K562 (cell line): ENCODE measurements around the gene SHISA5. TPM values are rescaled to one million over a fixed set of nuclear protein-coding genes. Genes with fewer than 3 reads are reported as not detected.

Experiments
- ATAC-seq: fragments of 200-7000 bp; cut with Tn5 transposase; 3 replicates; pipeline ENCODE4 v1.9.1; 2020; ENCODE audit warnings: moderate library complexity
- BruUV-seq: library from RNA; stranded (reverse); fragments of 400-500 nt; replicated peaks from 2 replicates; lab custom pipeline; 2021; lab: Mats Ljungman, UMichigan
- CTCF ChIA-PET: fragments of 300-600 bp; formaldehyde crosslinking; extraction: SDS; loops from one replicate; lab custom pipeline; 2021; ENCODE audit warnings: low intra/inter-chr PET ratio; lab: Yijun Ruan, JAX
- POLR2A ChIA-PET: fragments of 300-600, 350-650 bp; sonication (Branson Sonifier 250); formaldehyde crosslinking; extraction: SDS; loops from one replicate; lab custom pipeline; 2021; ENCODE audit warnings: antibody characterized with exemption, inconsistent platforms; lab: Yijun Ruan, JAX
- DNase-seq, 4 experiments: peaks; one replicate each; pipeline versions ENCODE4 v3.0.0 to v3.0.0-alpha.2; 2011 to 2018; ENCODE audit warnings: low spot score in 3 of 4, mixed read lengths in 3 of 4; ENCODE audit errors: extremely low read depth in 1 of 4
- FAIRE-seq: peaks from 2 replicates; lab custom pipeline; 2011; peaks lifted over from hg19 to GRCh38; lab: Jason Lieb, UNC
- H2AFZ ChIP-seq: 2 replicates; pipeline ENCODE4 v1.6.0; 2011; ENCODE audit warnings: low read depth, low read length, control low read depth, inconsistent platforms
- H3K27ac ChIP-seq: fragments of 200-600 bp; 3 replicates; pipeline ENCODE4 v1.8.0; 2011; ENCODE audit warnings: low read depth, mild to moderate bottlenecking, control low read depth, inconsistent platforms, low read length, moderate library complexity, mixed read lengths; ENCODE audit errors: extremely low read depth
- H3K27me3 ChIP-seq, 2 experiments: fragments of 300-600 bp in 1 of 2; 2 replicates in 1 of 2; 3 replicates in 1 of 2; pipeline versions ENCODE4 v1.6.0 to v1.8.0; 2011; ENCODE audit warnings: inconsistent platforms in 2 of 2, low read length in 2 of 2, mild to moderate bottlenecking in 1 of 2, mixed read lengths in 1 of 2, moderate library complexity in 1 of 2; ENCODE audit not compliant: control insufficient read depth in 2 of 2, insufficient read depth in 2 of 2
- H3K36me3 ChIP-seq: fragments of 300-600 bp; 3 replicates; pipeline ENCODE4 v1.8.0; 2011; ENCODE audit warnings: mild to moderate bottlenecking, low read length, inconsistent platforms; ENCODE audit not compliant: control insufficient read depth, insufficient read depth
- H3K4me1 ChIP-seq, 2 experiments: fragments of 200-600 bp in 1 of 2; replicated peaks in 1 of 2; 2 replicates in 1 of 2; 3 replicates in 1 of 2; pipeline versions ENCODE4 v1.5.1 to v1.8.0; 2011; ENCODE audit warnings: inconsistent platforms in 2 of 2, low read length in 2 of 2, mild to moderate bottlenecking in 1 of 2, mixed read lengths in 1 of 2, moderate library complexity in 1 of 2; ENCODE audit not compliant: control insufficient read depth in 2 of 2, insufficient read depth in 2 of 2
- H3K4me2 ChIP-seq: 2 replicates; pipeline ENCODE4 v1.6.1; 2011; ENCODE audit warnings: low read length, control low read depth, inconsistent platforms, mixed read lengths; ENCODE audit not compliant: insufficient read depth
- H3K4me3 ChIP-seq: fragments of 200-600 bp; sonication (generic), shearing (Covaris generic); 2 replicates; pipeline ENCODE4 v1.5.1; 2016; ENCODE audit warnings: control low read depth, inconsistent platforms
- H3K79me2 ChIP-seq: fragments of 200-600 bp; 3 replicates; pipeline ENCODE4 v1.8.0; 2011; ENCODE audit warnings: low read length, inconsistent platforms; ENCODE audit not compliant: control insufficient read depth, insufficient read depth
- H3K9ac ChIP-seq, 2 experiments: 2 replicates each; pipeline versions ENCODE4 v1.6.0 to v1.6.1; 2011; ENCODE audit warnings: low read depth in 2 of 2, low read length in 2 of 2, control low read depth in 1 of 2, inconsistent platforms in 1 of 2, mild to moderate bottlenecking in 1 of 2, mixed read lengths in 1 of 2; ENCODE audit not compliant: insufficient read depth in 1 of 2
- H3K9me1 ChIP-seq: one replicate; pipeline ENCODE4 v1.6.0; 2011; ENCODE audit warnings: inconsistent platforms, mild to moderate bottlenecking, low read length, moderate library complexity; ENCODE audit not compliant: control insufficient read depth, insufficient read depth
- H3K9me3 ChIP-seq: replicated peaks from 2 replicates; pipeline ENCODE4 v1.5.1; 2011; ENCODE audit warnings: low read depth, low read length, inconsistent platforms; ENCODE audit not compliant: control insufficient read depth, insufficient read depth
- H4K20me1 ChIP-seq: replicated peaks from 2 replicates; pipeline ENCODE4 v1.6.1; 2011; ENCODE audit warnings: low read length, inconsistent platforms, mixed read lengths; ENCODE audit not compliant: control insufficient read depth, insufficient read depth
- ATF4 ChIP-seq: fragments of 450-650 bp; formaldehyde crosslinking; IDR thresholded peaks from 2 replicates; pipeline ENCODE4 v1.4.0; 2022; ENCODE audit warnings: mild to moderate bottlenecking, moderate library complexity
- BDP1 ChIP-seq: IDR thresholded peaks from 3 replicates; pipeline ENCODE4 v1.6.1; 2011; ENCODE audit not compliant: insufficient read length, insufficient read depth
- CBFB ChIP-seq: sonication (generic); formaldehyde crosslinking; IDR thresholded peaks from 2 replicates; pipeline ENCODE4 v1.4.0; 2020; ENCODE audit warnings: mild to moderate bottlenecking, missing genetic modification reagents
- CBX5 ChIP-seq: IDR thresholded peaks from 2 replicates; pipeline ENCODE4 v1.6.1; 2014; ENCODE audit warnings: low read depth, borderline replicate concordance
- DACH1 ChIP-seq: fragments of 450-650 bp; IDR thresholded peaks from 2 replicates; pipeline ENCODE4 v1.6.1; 2018; ENCODE audit not compliant: partially characterized antibody
- E2F3 ChIP-seq: fragments of 250-450 bp; sonication (Bioruptor Pico); IDR thresholded peaks from 2 replicates; pipeline ENCODE4 v1.4.0; 2020; ENCODE audit warnings: mild to moderate bottlenecking
- FOXA3 ChIP-seq, 2 experiments: fragments of 450-650 bp in 1 of 2; sonication (generic) in 1 of 2; formaldehyde crosslinking; IDR thresholded peaks in 1 of 2; conservative IDR thresholded peaks in 1 of 2; 2 replicates each; pipeline versions ENCODE4 v1.4.0 to v1.8.0; 2020 to 2022; ENCODE audit warnings: mild to moderate bottlenecking in 2 of 2, missing genetic modification reagents in 1 of 2
- KAT8 ChIP-seq: fragments of 450-650 bp; IDR thresholded peaks from 2 replicates; pipeline ENCODE4 v1.6.1; 2016; ENCODE audit warnings: low read depth, mild to moderate bottlenecking
- KLF1 ChIP-seq: fragments of 450-650 bp; IDR thresholded peaks from 2 replicates; pipeline ENCODE4 v1.6.1; 2016; ENCODE audit warnings: missing genetic modification characterization, missing compliant biosample characterization
- POLR2H ChIP-seq: IDR thresholded peaks from 2 replicates; pipeline ENCODE4 v1.6.1; 2016; ENCODE audit warnings: missing genetic modification characterization, low read depth, mild to moderate bottlenecking, control low read depth, missing compliant biosample characterization, moderate library complexity
- PYGO2 ChIP-seq: fragments of 450-650 bp; IDR thresholded peaks from 2 replicates; pipeline ENCODE4 v1.6.1; 2016; ENCODE audit warnings: mild to moderate bottlenecking, missing genetic modification characterization, moderate library complexity, missing compliant biosample characterization
- RERE ChIP-seq: sonication (generic); formaldehyde crosslinking; IDR thresholded peaks from 2 replicates; pipeline ENCODE4 v1.8.0; 2023; ENCODE audit warnings: missing genetic modification reagents, mild to moderate bottlenecking, borderline replicate concordance
- STAG1 ChIP-seq: sonication (generic); formaldehyde crosslinking; IDR thresholded peaks from 2 replicates; pipeline ENCODE4 v1.5.0; 2020; ENCODE audit warnings: missing genetic modification reagents, borderline replicate concordance
- XRCC4 ChIP-seq: IDR thresholded peaks from one replicate; pipeline ENCODE4 v1.6.1; 2011; ENCODE audit not compliant: insufficient read depth, insufficient read length; ENCODE audit errors: extremely low read depth
- ZC3H8 ChIP-seq: fragments of 450-650 bp; IDR thresholded peaks from 2 replicates; pipeline ENCODE4 v1.6.1; 2017
- ZEB2 ChIP-seq: fragments of 450-650 bp; IDR thresholded peaks from 2 replicates; pipeline ENCODE4 v1.6.1; 2016
- ZNF384 ChIP-seq: IDR thresholded peaks from 2 replicates; pipeline ENCODE4 v1.6.1; 2012; ENCODE audit warnings: low read depth, low read length, improper control_type of control experiment
- ZNF77 ChIP-seq: fragments of 250-450 bp; sonication (Bioruptor Pico); IDR thresholded peaks from 2 replicates; pipeline ENCODE4 v1.5.0; 2020
- ZNF780A ChIP-seq: fragments of 250-450 bp; sonication (Bioruptor Pico); IDR thresholded peaks from 2 replicates; pipeline ENCODE4 v1.5.0; 2021; ENCODE audit warnings: mild to moderate bottlenecking
- WGBS: fragments of 100-300 bp; shearing (Covaris generic); methylation state at CpG from one replicate; pipeline ENCODE4 v1.1.6; 2016; ENCODE audit warnings: low coverage, mixed read lengths; ENCODE audit not compliant: insufficient coverage; ENCODE audit errors: missing lambda C conversion rate; 5-methylcytosine and 5-hydroxymethylcytosine counted together
- in situ Hi-C: fragments of 300-500 bp; cut with MboI; formaldehyde crosslinking; loops from 4 replicates; pipeline ENCODE4 v1.15.0; 2018; ENCODE audit warnings: inconsistent platforms, mixed read lengths
- intact Hi-C: fragments of 100-400 bp; cut with micrococcal nuclease; formaldehyde crosslinking; loops from 2 replicates; pipeline ENCODE4 v1.14.2; 2022
- polyA plus RNA-seq, 8 experiments: library from polyadenylated mRNA; depleted of rRNA in 4 of 8; stranded (reverse) in 5 of 8; unstranded in 3 of 8; fragments of >200 nt; fragmentation: Nextera tagmentation in 2 of 8; fragmentation: Illumina TruSeq in 1 of 8; extraction: Ambion mirVana in 2 of 8; extraction: Trizol in 1 of 8; gene quantifications; 2 replicates each; pipeline versions ENCODE4 v1.2.1 to v1.2.3, GENCODE V29; 2011 to 2014; ENCODE audit warnings: inconsistent platforms in 1 of 8, missing spikeins in 1 of 8
- total RNA-seq, 7 experiments: library from RNA; depleted of rRNA in 6 of 7; stranded (reverse); fragments of >200 nt in 6 of 7; fragmentation: Illumina TruSeq in 2 of 7; extraction: Trizol in 2 of 7; gene quantifications; 2 replicates each; pipeline versions ENCODE4 v1.2.1 to v1.2.3, GENCODE V29; 2011 to 2021; ENCODE audit warnings: low replicate concordance in 1 of 7

SHISA5 gene
- total and polyA plus RNA-seq, 9 of the 15 experiments (the other 6 are each of a cell fraction or from before 2014, with no cell fraction given), result 8.4 to 85.8 (median 56.1) TPM

GRCh38 chr3:48429317-48429959 is 74.5 kb downstream of the SHISA5 start:
- no peaks in the 10 kb centered on the region; the same call in 2 of the 3 replicates for H3K79me2 ChIP-seq
- FAIRE-seq, result no peak
- H3K4me2 ChIP-seq, result peak overlapping the region; percentile 66
- DNase-seq, result peak; percentile 65 to 90 (median 86)
- H3K27me3 ChIP-seq, result no peaks in the 10 kb centered on the region
- ChIA-PET CTCF (interaction anchor here (0.6 kb wide), 1 partner anchor 129 kb away, joined by 3 read pairs; no protein-coding TSS in a partner anchor), POLR2A (interaction anchor here (1.0 kb wide), 1 partner anchor 13 kb away, joined by 3 read pairs; no protein-coding TSS in a partner anchor)
- H3K36me3 ChIP-seq, result peaks cover 29% of the 10 kb centered on the region; the same call in 2 of the 3 replicates
- in situ Hi-C loops, result no loop called here
- peak overlapping the region; percentile 59 to 85; a peak in 3 of 4 replicates for H3K9ac ChIP-seq
- peak overlapping the region; percentile 78 for H2AFZ ChIP-seq
- H4K20me1 ChIP-seq, result no peaks in the 10 kb centered on the region
- BruUV-seq, result no TSS peak
- peak; percentile 75 for ATAC-seq
- H3K27ac ChIP-seq, result peak overlapping the region; percentile 68
- H3K4me3 ChIP-seq, result peak overlapping the region; percentile 57
- WGBS, result 0% methylated on average over 3 of the region's 86 CpGs
- no peaks in the 10 kb centered on the region for H3K9me1 ChIP-seq
- H3K4me1 ChIP-seq, result peaks cover 5 to 36% of the 10 kb centered on the region in 2 experiments; a peak in 4 of 5 replicates
- intact Hi-C loops, result no loop called here
- no peaks in the 10 kb centered on the region for H3K9me3 ChIP-seq
- TF ChIP-seq ZNF77, result no peak
- no peak for TF ChIP-seq CBX5
- TF ChIP-seq ZNF780A (CRISPR knock-in tag), result no peak
- no peak for TF ChIP-seq ZC3H8
- TF ChIP-seq KLF1 (tag), result no peak
- no peak for TF ChIP-seq ZEB2
- no peak for TF ChIP-seq PYGO2 (tag)
- TF ChIP-seq FOXA3 (CRISPR knock-in tag; conservative IDR thresholded peaks at IDR 0.05 in 1 of 2, IDR thresholded peaks at IDR 0.05 in 1 of 2), result no peak
- no peak for TF ChIP-seq POLR2H (tag)
- no peak for TF ChIP-seq ZNF384
- TF ChIP-seq BDP1, result no peak
- no peak for TF ChIP-seq KAT8
- TF ChIP-seq CBFB, result no peak
- no peak for TF ChIP-seq STAG1 (CRISPR knock-in tag)
- no peak for TF ChIP-seq RERE (CRISPR knock-in tag)
- no peak for TF ChIP-seq XRCC4
- no peak for TF ChIP-seq E2F3 (CRISPR knock-in tag)
- TF ChIP-seq ATF4 (CRISPR knock-in tag), result no peak
- no peak for TF ChIP-seq DACH1
